Liver (tissue), 3 donors: ENCODE data around the gene EIF4E3.

Source experiments
- ATF3 ChIP-seq: IDR thresholded peaks from 2 replicates; pipeline ENCODE4 v1.6.1; 2016; ENCODE audit warnings: antibody characterized with exemption
- CTCF ChIP-seq: fragments of 150-350 bp; IDR thresholded peaks from 2 replicates; pipeline ENCODE4 v1.5.1; 2017; ENCODE audit warnings: improper control_type of control experiment, low read depth, low read length; ENCODE audit not compliant: missing input control
- EGR1 ChIP-seq, 2 donors: IDR thresholded peaks; 2 replicates each; pipeline ENCODE4 v1.6.1; 2016 to 2018; ENCODE audit warnings: antibody characterized with exemption in 2 of 2, low read depth in 2 of 2
- FOXA1 ChIP-seq: IDR thresholded peaks from 2 replicates; pipeline ENCODE4 v1.6.1; 2016; ENCODE audit warnings: antibody characterized with exemption
- GABPA ChIP-seq, 2 donors: IDR thresholded peaks in 1 of 2; conservative IDR thresholded peaks in 1 of 2; 2 replicates each; pipeline ENCODE4 v1.6.1; 2016; ENCODE audit warnings: antibody characterized with exemption in 2 of 2, mild to moderate bottlenecking in 1 of 2, moderate library complexity in 1 of 2
- NR2F2 ChIP-seq: IDR thresholded peaks from 2 replicates; pipeline ENCODE4 v1.6.1; 2016; ENCODE audit warnings: antibody characterized with exemption
- RAD21 ChIP-seq, 2 donors: IDR thresholded peaks; 2 replicates each; pipeline ENCODE4 v1.6.1; 2016; ENCODE audit warnings: antibody characterized with exemption in 2 of 2, mild to moderate bottlenecking in 2 of 2
- YY1 ChIP-seq: IDR thresholded peaks from 2 replicates; pipeline ENCODE4 v1.6.1; 2016; ENCODE audit warnings: antibody characterized with exemption, mild to moderate bottlenecking
- TF ChIP-seq, protein P1 (sequence below): IDR thresholded peaks from 2 replicates; pipeline ENCODE4 v1.6.1; 2016; ENCODE audit warnings: antibody characterized with exemption
- donor health status: healthy.
- donor health status: healthy.

DNA sequence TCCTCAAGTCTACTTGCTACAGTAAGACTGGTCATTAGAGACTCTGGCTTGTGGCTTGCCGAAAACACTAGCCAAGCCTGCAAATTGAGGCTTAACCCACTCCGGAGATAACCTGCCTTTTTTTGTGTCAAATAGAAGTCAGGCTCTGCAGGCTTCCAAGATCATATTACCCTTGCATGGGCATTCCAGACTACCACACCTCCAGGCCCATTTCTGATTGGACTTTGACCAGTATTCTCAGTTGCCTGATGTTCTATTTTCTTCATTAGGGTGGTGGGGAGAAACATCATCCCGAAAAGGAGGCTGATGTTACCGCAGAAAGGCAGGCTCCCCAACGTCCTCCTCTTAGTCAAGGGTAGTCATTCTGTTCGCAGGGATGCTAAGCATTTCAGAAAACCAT is 73.6 kb downstream of the EIF4E3 start:
- TF ChIP-seq CTCF (no peak), ATF3 (no peak), NR2F2 (no peak), YY1 (no peak), RAD21 (IDR thresholded peaks at IDR 0.05) (no peak), GABPA (IDR thresholded peaks at IDR 0.05 in 1 of 2, conservative IDR thresholded peaks at IDR 0.05 in 1 of 2) (no peak), FOXA1 (no peak), EGR1 (IDR thresholded peaks at IDR 0.05; ENCODE audit: low read depth in 2 of 2) (no peak)
- TF ChIP-seq, protein P1, sequence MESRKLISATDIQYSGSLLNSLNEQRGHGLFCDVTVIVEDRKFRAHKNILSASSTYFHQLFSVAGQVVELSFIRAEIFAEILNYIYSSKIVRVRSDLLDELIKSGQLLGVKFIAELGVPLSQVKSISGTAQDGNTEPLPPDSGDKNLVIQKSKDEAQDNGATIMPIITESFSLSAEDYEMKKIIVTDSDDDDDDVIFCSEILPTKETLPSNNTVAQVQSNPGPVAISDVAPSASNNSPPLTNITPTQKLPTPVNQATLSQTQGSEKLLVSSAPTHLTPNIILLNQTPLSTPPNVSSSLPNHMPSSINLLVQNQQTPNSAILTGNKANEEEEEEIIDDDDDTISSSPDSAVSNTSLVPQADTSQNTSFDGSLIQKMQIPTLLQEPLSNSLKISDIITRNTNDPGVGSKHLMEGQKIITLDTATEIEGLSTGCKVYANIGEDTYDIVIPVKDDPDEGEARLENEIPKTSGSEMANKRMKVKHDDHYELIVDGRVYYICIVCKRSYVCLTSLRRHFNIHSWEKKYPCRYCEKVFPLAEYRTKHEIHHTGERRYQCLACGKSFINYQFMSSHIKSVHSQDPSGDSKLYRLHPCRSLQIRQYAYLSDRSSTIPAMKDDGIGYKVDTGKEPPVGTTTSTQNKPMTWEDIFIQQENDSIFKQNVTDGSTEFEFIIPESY = no peak
